K562 (cell line): ENCODE measurements around the gene NUP85. TPM values are rescaled to one million over a fixed set of nuclear protein-coding genes. Genes with fewer than 3 reads are reported as not detected.

Experiments
- CREB1 ChIP-seq, 2 experiments: sonication (generic) in 1 of 2; formaldehyde crosslinking in 1 of 2; IDR thresholded peaks; 2 replicates each; pipeline versions ENCODE4 v1.6.1 to v1.8.0; 2012 to 2022; ENCODE audit warnings: inconsistent platforms in 1 of 2, mild to moderate bottlenecking in 1 of 2, missing genetic modification reagents in 1 of 2, moderate library complexity in 1 of 2
- FOS ChIP-seq: IDR thresholded peaks from 3 replicates; pipeline ENCODE4 v1.6.1; 2011; ENCODE audit not compliant: insufficient read length; ENCODE audit errors: extremely low read depth
- HCFC1 ChIP-seq: IDR thresholded peaks from 2 replicates; pipeline ENCODE4 v1.6.1; 2012; ENCODE audit warnings: low read depth, low read length, improper control_type of control experiment
- LARP7 ChIP-seq: fragments of 450-650 bp; IDR thresholded peaks from 2 replicates; pipeline ENCODE4 v1.6.1; 2016
- MAZ ChIP-seq, 2 experiments: fragments of 450-650 bp in 1 of 2; sonication (generic) in 1 of 2; formaldehyde crosslinking; IDR thresholded peaks in 1 of 2; conservative IDR thresholded peaks in 1 of 2; 2 replicates each; pipeline versions ENCODE4 v1.4.0 to v1.5.0; 2020; ENCODE audit warnings: mild to moderate bottlenecking in 1 of 2, missing genetic modification reagents in 1 of 2
- MTA1 ChIP-seq: fragments of 450-650 bp; IDR thresholded peaks from 2 replicates; pipeline ENCODE4 v1.6.1; 2017; ENCODE audit warnings: borderline replicate concordance
- POLR2AphosphoS2 ChIP-seq: IDR thresholded peaks from 2 replicates; pipeline ENCODE4 v1.6.1; 2012; ENCODE audit warnings: low read length, improper control_type of control experiment
- SOX6 ChIP-seq: fragments of 450-650 bp; IDR thresholded peaks from 2 replicates; pipeline ENCODE4 v1.6.1; 2014; ENCODE audit warnings: mild to moderate bottlenecking
- XRCC3 ChIP-seq: fragments of 450-650 bp; IDR thresholded peaks from 2 replicates; pipeline ENCODE4 v1.6.1; 2017; ENCODE audit warnings: mild to moderate bottlenecking, moderate library complexity
- ZNF253 ChIP-seq: fragments of 250-450 bp; sonication (Bioruptor Pico); conservative IDR thresholded peaks from 2 replicates; pipeline ENCODE4 v1.6.1; 2021; ENCODE audit warnings: mild to moderate bottlenecking
- ZNF444 ChIP-seq: fragments of 250-450 bp; sonication (Bioruptor Pico); IDR thresholded peaks from 2 replicates; pipeline ENCODE4 v1.4.0; 2020; ENCODE audit warnings: mild to moderate bottlenecking, moderate library complexity
- ZNF586 ChIP-seq: fragments of 450-650 bp; formaldehyde crosslinking; conservative IDR thresholded peaks from 2 replicates; pipeline ENCODE4 v1.4.0; 2020; ENCODE audit warnings: mild to moderate bottlenecking, moderate library complexity
- ZNF695 ChIP-seq: fragments of 450-650 bp; formaldehyde crosslinking; IDR thresholded peaks from 2 replicates; pipeline ENCODE4 v1.4.0; 2020; ENCODE audit warnings: mild to moderate bottlenecking, moderate library complexity
- polyA plus RNA-seq, 8 experiments: library from polyadenylated mRNA; depleted of rRNA in 4 of 8; stranded (reverse) in 5 of 8; unstranded in 3 of 8; fragments of >200 nt; fragmentation: Nextera tagmentation in 2 of 8; fragmentation: Illumina TruSeq in 1 of 8; extraction: Ambion mirVana in 2 of 8; extraction: Trizol in 1 of 8; gene quantifications; 2 replicates each; pipeline versions ENCODE4 v1.2.1 to v1.2.3, GENCODE V29; 2011 to 2014; ENCODE audit warnings: inconsistent platforms in 1 of 8, missing spikeins in 1 of 8
- total RNA-seq, 7 experiments: library from RNA; depleted of rRNA in 6 of 7; stranded (reverse); fragments of >200 nt in 6 of 7; fragmentation: Illumina TruSeq in 2 of 7; extraction: Trizol in 2 of 7; gene quantifications; 2 replicates each; pipeline versions ENCODE4 v1.2.1 to v1.2.3, GENCODE V29; 2011 to 2021; ENCODE audit warnings: low replicate concordance in 1 of 7
- TF ChIP-seq, protein P1 (sequence below): fragments of 250-450 bp; sonication (Bioruptor Pico); IDR thresholded peaks from 2 replicates; pipeline ENCODE4 v1.5.1; 2021; ENCODE audit warnings: mild to moderate bottlenecking
- TF ChIP-seq, protein P2 (sequence below): fragments of 250-450 bp; sonication (Bioruptor Pico); IDR thresholded peaks from 2 replicates; pipeline ENCODE4 v1.4.0; 2020; ENCODE audit warnings: mild to moderate bottlenecking, moderate library complexity
- TF ChIP-seq, protein P3 (sequence below), 2 experiments: fragments of 200-800 bp in 1 of 2; sonication (Bioruptor generic) in 1 of 2; sonication (generic) in 1 of 2; formaldehyde crosslinking in 1 of 2; IDR thresholded peaks in 1 of 2; conservative IDR thresholded peaks in 1 of 2; 2 replicates each; pipeline versions ENCODE4 v1.5.0 to v1.6.1; 2016 to 2020; ENCODE audit warnings: missing compliant biosample characterization in 1 of 2, missing genetic modification characterization in 1 of 2, missing genetic modification reagents in 1 of 2
- TF ChIP-seq, protein P4 (sequence below): fragments of 450-650 bp; IDR thresholded peaks from 2 replicates; pipeline ENCODE4 v1.6.1; 2018; ENCODE audit not compliant: partially characterized antibody

NUP85 gene
- total and polyA plus RNA-seq, 9 of the 15 experiments (the other 6 are each of a cell fraction or from before 2014, with no cell fraction given) = 50.2 to 177 (median 110) TPM

DNA sequence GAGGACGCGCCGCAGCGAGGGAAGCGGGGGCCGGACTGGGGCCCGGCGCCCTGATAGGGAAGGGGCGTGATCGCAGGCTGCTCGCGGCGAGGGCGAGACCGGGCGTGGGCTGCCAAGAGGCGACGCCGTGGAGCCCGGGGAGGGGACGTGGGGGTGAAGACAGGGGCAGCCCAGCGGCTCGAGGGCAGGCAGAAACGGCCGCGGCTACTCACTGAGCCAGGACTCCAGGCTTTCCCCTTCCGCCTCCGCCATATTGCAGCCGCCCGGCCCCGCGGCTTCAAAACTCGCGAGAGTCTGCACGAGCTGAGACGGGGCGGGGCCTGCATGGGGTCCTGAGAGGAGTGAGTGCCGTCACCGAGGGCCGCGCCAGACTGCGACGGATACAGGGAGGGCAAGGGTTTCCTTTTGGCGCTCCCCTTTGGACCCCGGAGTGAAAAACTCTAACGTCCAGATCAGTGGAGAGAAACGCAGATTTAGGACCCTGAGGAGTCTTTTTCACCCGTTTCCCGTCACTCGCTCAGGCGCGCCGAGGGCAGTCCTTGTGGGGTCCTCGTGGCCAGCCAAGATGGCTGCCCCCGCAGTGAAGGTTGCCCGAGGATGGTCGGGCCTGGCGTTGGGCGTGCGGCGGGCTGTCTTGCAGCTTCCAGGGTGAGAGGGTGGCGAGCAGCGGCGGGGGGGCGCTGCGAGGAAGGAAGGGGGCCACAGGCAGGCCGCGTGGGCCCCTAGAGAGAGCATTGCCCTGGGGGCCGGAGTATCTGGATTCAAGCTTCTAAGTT lies 56.0 kb downstream of the NUP85 start, which contains the start of the genes GGA3 and MRPS7 (continued):
- TF ChIP-seq, protein P1, sequence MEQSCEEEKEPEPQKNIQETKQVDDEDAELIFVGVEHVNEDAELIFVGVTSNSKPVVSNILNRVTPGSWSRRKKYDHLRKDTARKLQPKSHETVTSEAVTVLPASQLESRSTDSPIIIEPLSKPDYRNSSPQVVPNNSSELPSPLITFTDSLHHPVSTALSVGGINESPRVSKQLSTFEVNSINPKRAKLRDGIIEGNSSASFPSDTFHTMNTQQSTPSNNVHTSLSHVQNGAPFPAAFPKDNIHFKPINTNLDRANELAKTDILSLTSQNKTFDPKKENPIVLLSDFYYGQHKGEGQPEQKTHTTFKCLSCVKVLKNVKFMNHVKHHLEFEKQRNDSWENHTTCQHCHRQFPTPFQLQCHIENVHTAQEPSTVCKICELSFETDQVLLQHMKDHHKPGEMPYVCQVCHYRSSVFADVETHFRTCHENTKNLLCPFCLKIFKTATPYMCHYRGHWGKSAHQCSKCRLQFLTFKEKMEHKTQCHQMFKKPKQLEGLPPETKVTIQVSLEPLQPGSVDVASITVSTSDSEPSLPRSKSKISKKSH = no peak
- TF ChIP-seq POLR2AphosphoS2 (no peak), LARP7 (no peak), ZNF586 (CRISPR knock-in tag) (no peak), MTA1 (peak; percentile 88), XRCC3 (no peak), ZNF695 (CRISPR knock-in tag) (no peak), ZNF253 (CRISPR knock-in tag) (no peak), SOX6 (peak; percentile 41; the same call in 1 of the 2 replicates), CREB1 (IDR thresholded peaks at IDR 0.05) (peak; percentile 59), CREB1 (CRISPR knock-in tag; IDR thresholded peaks at IDR 0.05) (peak; percentile 84), HCFC1 (peak; percentile 72), ZNF444 (CRISPR knock-in tag) (no peak), MAZ (CRISPR knock-in tag; conservative IDR thresholded peaks at IDR 0.05 in 1 of 2, IDR thresholded peaks at IDR 0.05 in 1 of 2) (peak; percentile 65 to 85), FOS (no peak)
- TF ChIP-seq, protein P2, sequence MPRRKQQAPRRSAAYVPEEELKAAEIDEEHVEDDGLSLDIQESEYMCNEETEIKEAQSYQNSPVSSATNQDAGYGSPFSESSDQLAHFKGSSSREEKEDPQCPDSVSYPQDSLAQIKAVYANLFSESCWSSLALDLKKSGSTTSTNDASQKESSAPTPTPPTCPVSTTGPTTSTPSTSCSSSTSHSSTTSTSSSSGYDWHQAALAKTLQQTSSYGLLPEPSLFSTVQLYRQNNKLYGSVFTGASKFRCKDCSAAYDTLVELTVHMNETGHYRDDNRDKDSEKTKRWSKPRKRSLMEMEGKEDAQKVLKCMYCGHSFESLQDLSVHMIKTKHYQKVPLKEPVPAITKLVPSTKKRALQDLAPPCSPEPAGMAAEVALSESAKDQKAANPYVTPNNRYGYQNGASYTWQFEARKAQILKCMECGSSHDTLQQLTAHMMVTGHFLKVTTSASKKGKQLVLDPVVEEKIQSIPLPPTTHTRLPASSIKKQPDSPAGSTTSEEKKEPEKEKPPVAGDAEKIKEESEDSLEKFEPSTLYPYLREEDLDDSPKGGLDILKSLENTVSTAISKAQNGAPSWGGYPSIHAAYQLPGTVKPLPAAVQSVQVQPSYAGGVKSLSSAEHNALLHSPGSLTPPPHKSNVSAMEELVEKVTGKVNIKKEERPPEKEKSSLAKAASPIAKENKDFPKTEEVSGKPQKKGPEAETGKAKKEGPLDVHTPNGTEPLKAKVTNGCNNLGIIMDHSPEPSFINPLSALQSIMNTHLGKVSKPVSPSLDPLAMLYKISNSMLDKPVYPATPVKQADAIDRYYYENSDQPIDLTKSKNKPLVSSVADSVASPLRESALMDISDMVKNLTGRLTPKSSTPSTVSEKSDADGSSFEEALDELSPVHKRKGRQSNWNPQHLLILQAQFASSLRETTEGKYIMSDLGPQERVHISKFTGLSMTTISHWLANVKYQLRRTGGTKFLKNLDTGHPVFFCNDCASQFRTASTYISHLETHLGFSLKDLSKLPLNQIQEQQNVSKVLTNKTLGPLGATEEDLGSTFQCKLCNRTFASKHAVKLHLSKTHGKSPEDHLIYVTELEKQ (CRISPR knock-in tag) = peak; percentile 58; the same call in 1 of the 2 replicates
- TF ChIP-seq, protein P3, sequence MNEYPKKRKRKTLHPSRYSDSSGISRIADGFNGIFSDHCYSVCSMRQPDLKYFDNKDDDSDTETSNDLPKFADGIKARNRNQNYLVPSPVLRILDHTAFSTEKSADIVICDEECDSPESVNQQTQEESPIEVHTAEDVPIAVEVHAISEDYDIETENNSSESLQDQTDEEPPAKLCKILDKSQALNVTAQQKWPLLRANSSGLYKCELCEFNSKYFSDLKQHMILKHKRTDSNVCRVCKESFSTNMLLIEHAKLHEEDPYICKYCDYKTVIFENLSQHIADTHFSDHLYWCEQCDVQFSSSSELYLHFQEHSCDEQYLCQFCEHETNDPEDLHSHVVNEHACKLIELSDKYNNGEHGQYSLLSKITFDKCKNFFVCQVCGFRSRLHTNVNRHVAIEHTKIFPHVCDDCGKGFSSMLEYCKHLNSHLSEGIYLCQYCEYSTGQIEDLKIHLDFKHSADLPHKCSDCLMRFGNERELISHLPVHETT (CRISPR knock-in tag; conservative IDR thresholded peaks at IDR 0.05 in 1 of 2, IDR thresholded peaks at IDR 0.05 in 1 of 2) = no peak; a peak in 1 of 4 replicates
- TF ChIP-seq, protein P4, sequence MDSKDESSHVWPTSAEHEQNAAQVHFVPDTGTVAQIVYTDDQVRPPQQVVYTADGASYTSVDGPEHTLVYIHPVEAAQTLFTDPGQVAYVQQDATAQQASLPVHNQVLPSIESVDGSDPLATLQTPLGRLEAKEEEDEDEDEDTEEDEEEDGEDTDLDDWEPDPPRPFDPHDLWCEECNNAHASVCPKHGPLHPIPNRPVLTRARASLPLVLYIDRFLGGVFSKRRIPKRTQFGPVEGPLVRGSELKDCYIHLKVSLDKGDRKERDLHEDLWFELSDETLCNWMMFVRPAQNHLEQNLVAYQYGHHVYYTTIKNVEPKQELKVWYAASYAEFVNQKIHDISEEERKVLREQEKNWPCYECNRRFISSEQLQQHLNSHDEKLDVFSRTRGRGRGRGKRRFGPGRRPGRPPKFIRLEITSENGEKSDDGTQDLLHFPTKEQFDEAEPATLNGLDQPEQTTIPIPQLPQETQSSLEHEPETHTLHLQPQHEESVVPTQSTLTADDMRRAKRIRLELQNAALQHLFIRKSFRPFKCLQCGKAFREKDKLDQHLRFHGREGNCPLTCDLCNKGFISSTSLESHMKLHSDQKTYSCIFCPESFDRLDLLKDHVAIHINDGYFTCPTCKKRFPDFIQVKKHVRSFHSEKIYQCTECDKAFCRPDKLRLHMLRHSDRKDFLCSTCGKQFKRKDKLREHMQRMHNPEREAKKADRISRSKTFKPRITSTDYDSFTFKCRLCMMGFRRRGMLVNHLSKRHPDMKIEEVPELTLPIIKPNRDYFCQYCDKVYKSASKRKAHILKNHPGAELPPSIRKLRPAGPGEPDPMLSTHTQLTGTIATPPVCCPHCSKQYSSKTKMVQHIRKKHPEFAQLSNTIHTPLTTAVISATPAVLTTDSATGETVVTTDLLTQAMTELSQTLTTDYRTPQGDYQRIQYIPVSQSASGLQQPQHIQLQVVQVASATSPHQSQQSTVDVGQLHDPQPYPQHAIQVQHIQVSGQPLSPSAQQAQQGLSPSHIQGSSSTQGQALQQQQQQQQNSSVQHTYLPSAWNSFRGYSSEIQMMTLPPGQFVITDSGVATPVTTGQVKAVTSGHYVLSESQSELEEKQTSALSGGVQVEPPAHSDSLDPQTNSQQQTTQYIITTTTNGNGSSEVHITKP = peak; percentile 32
